SK-N-SH treated with all-trans-retinoic acid at 6 μM for 48 hours (cell line): Measurements from ENCODE around the gene TOGARAM1.

Source experiments
- ARNTL ChIP-seq: fragments of 450-650 bp; formaldehyde crosslinking; IDR thresholded peaks from 2 replicates; pipeline ENCODE4 v1.5.0; 2020; ENCODE audit warnings: low read depth, mild to moderate bottlenecking, moderate library complexity, borderline replicate concordance
- CSDC2 ChIP-seq: fragments of 250-450 bp; sonication (Bioruptor Pico); IDR thresholded peaks from 2 replicates; pipeline ENCODE4 v1.5.0; 2020; ENCODE audit warnings: mild to moderate bottlenecking, moderate library complexity
- CSRNP3 ChIP-seq: fragments of 250-450 bp; sonication (Bioruptor Pico); IDR thresholded peaks from 2 replicates; pipeline ENCODE4 v1.5.1; 2021; ENCODE audit warnings: mild to moderate bottlenecking, moderate library complexity
- ISL1 ChIP-seq: fragments of 250-450 bp; sonication (Bioruptor Pico); IDR thresholded peaks from 2 replicates; pipeline ENCODE4 v2.1.2; 2022; ENCODE audit warnings: mild to moderate bottlenecking, moderate library complexity
- PATZ1 ChIP-seq: fragments of 250-450 bp; sonication (Bioruptor Pico); IDR thresholded peaks from 2 replicates; pipeline ENCODE4 v1.8.0; 2020; ENCODE audit warnings: mild to moderate bottlenecking, moderate library complexity, borderline replicate concordance
- SNAI2 ChIP-seq: fragments of 250-450 bp; sonication (Bioruptor Pico); IDR thresholded peaks from 2 replicates; pipeline ENCODE4 v1.5.0; 2020; ENCODE audit warnings: mild to moderate bottlenecking, moderate library complexity
- ZC3H10 ChIP-seq: fragments of 250-450 bp; sonication (Bioruptor Pico); IDR thresholded peaks from 2 replicates; pipeline ENCODE4 v1.5.1; 2021; ENCODE audit warnings: mild to moderate bottlenecking, moderate library complexity
- ZFP3 ChIP-seq: fragments of 250-450 bp; sonication (Bioruptor Pico); IDR thresholded peaks from 2 replicates; pipeline ENCODE4 v1.5.0; 2020; ENCODE audit warnings: mild to moderate bottlenecking, moderate library complexity
- ZNF565 ChIP-seq: fragments of 450-650 bp; formaldehyde crosslinking; conservative IDR thresholded peaks from 2 replicates; pipeline ENCODE4 v1.5.0; 2020; ENCODE audit warnings: low read depth, mild to moderate bottlenecking, moderate library complexity
- ZNF8 ChIP-seq: fragments of 450-650 bp; formaldehyde crosslinking; IDR thresholded peaks from 2 replicates; pipeline ENCODE4 v1.5.0; 2020; ENCODE audit warnings: mild to moderate bottlenecking, moderate library complexity
- TF ChIP-seq, protein P1 (sequence below): fragments of 250-450 bp; sonication (Bioruptor Pico); IDR thresholded peaks from 2 replicates; pipeline ENCODE4 v1.8.0; 2021; ENCODE audit warnings: low read depth, mild to moderate bottlenecking, moderate library complexity, borderline replicate concordance
- TF ChIP-seq, protein P2 (sequence below): fragments of 250-450 bp; sonication (Bioruptor Pico); IDR thresholded peaks from 2 replicates; pipeline ENCODE4 v1.5.1; 2020; ENCODE audit warnings: low read depth, mild to moderate bottlenecking, moderate library complexity

GRCh38 chr14:45083617-45083975 is 121.6 kb downstream of the TOGARAM1 start:
- TF ChIP-seq ZFP3 (CRISPR knock-in tag) (no peak), CSRNP3 (CRISPR knock-in tag) (no peak), CSDC2 (CRISPR knock-in tag) (no peak), ZNF8 (CRISPR knock-in tag) (no peak), PATZ1 (CRISPR knock-in tag) (no peak), ARNTL (no peak), ZNF565 (CRISPR knock-in tag) (no peak), ISL1 (no peak), ZC3H10 (CRISPR knock-in tag) (no peak), SNAI2 (CRISPR knock-in tag) (no peak)
- TF ChIP-seq, protein P1, sequence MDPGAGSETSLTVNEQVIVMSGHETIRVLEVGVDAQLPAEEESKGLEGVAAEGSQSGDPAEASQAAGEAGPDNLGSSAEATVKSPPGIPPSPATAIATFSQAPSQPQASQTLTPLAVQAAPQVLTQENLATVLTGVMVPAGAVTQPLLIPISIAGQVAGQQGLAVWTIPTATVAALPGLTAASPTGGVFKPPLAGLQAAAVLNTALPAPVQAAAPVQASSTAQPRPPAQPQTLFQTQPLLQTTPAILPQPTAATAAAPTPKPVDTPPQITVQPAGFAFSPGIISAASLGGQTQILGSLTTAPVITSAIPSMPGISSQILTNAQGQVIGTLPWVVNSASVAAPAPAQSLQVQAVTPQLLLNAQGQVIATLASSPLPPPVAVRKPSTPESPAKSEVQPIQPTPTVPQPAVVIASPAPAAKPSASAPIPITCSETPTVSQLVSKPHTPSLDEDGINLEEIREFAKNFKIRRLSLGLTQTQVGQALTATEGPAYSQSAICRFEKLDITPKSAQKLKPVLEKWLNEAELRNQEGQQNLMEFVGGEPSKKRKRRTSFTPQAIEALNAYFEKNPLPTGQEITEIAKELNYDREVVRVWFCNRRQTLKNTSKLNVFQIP (CRISPR knock-in tag), result no peak
- TF ChIP-seq, protein P2, sequence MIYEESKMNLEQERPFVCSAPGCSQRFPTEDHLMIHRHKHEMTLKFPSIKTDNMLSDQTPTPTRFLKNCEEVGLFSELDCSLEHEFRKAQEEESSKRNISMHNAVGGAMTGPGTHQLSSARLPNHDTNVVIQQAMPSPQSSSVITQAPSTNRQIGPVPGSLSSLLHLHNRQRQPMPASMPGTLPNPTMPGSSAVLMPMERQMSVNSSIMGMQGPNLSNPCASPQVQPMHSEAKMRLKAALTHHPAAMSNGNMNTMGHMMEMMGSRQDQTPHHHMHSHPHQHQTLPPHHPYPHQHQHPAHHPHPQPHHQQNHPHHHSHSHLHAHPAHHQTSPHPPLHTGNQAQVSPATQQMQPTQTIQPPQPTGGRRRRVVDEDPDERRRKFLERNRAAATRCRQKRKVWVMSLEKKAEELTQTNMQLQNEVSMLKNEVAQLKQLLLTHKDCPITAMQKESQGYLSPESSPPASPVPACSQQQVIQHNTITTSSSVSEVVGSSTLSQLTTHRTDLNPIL (CRISPR knock-in tag), result no peak
